Stimulated activated effector memory CD8-positive, alpha-beta T cell treated with anti-CD3 and anti-CD28 coated beads, Interleukin-12 subunit alpha, Interleukin-12 subunit beta, amount 100 ng/mL, for 72 hours (primary cell): ENCODE results near the gene SNAPIN.
A peak's percentile ranks its signal among the peaks of the same experiment; 100 is the strongest.

Source experiments
- ATAC-seq: fragments of 150-1000 bp; cut with Tn5 transposase; 2 replicates; pipeline ENCODE4 v1.10.0; 2021
- DNase-seq, 2 donors: peaks; one replicate each; pipeline ENCODE4 v3.0.0; 2021 to 2022; ENCODE audit warnings: low spot score in 2 of 2
- H3K27ac Mint-ChIP-seq: one replicate; pipeline ENCODE4 v1.8.0; 2022; ENCODE audit warnings: mild to moderate bottlenecking, mixed read lengths
- H3K36me3 Mint-ChIP-seq: one replicate; pipeline ENCODE4 v1.8.0; 2022; ENCODE audit warnings: mild to moderate bottlenecking, mixed read lengths
- H3K4me1 Mint-ChIP-seq: one replicate; pipeline ENCODE4 v1.8.0; 2022; ENCODE audit warnings: mixed read lengths
- H3K4me3 Mint-ChIP-seq: one replicate; pipeline ENCODE4 v1.8.0; 2022; ENCODE audit warnings: mild to moderate bottlenecking, mixed read lengths
- H3K9me3 Mint-ChIP-seq: one replicate; pipeline ENCODE4 v1.8.0; 2022; ENCODE audit warnings: mixed read lengths

Gene SNAPIN

DNA sequence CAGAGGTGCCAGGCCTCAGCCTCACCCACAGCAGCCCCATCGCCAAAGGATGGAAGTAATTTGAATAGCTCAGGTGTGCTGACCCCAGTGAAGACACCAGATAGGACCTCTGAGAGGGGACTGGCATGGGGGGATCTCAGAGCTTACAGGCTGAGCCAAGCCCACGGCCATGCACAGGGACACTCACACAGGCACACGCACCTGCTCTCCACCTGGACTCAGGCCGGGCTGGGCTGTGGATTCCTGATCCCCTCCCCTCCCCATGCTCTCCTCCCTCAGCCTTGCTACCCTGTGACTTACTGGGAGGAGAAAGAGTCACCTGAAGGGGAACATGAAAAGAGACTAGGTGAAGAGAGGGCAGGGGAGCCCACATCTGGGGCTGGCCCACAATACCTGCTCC is 35.0 kb downstream of the SNAPIN start:
- no peak for ATAC-seq
- Mint-ChIP-seq H3K4me1 (no peaks in the 10 kb centered on the region), H3K9me3 (no peaks in the 10 kb centered on the region), H3K36me3 (no peaks in the 10 kb centered on the region), H3K27ac (no peak overlapping the region), H3K4me3 (no peak overlapping the region)
- no peak for DNase-seq

- Mint-ChIP-seq H3K4me1 (no peaks in the 10 kb centered on the region), H3K4me3 (no peak overlapping the region), H3K27ac (no peak overlapping the region), H3K36me3 (no peaks in the 10 kb centered on the region), H3K9me3 (no peaks in the 10 kb centered on the region)
- ATAC-seq (no peak), DNase-seq (no peak)
Measured at GRCh38 chr1:153696741-153697140, 38.2 kb downstream of the SNAPIN start.

GRCh38 chr1:153697191-153698019 is 38.9 kb downstream of the SNAPIN start:
- ATAC-seq (no peak), DNase-seq (no peak)
- Mint-ChIP-seq H3K27ac (peak overlapping the region; percentile 23), H3K36me3 (no peaks in the 10 kb centered on the region), H3K4me3 (no peak overlapping the region), H3K9me3 (no peaks in the 10 kb centered on the region), H3K4me1 (no peaks in the 10 kb centered on the region)

GRCh38 chr1:153698020-153698922 is 39.8 kb downstream of the SNAPIN start:
- Mint-ChIP-seq H3K4me3 (no peak overlapping the region), H3K27ac (peak overlapping the region; percentile 23), H3K9me3 (no peaks in the 10 kb centered on the region), H3K36me3 (no peaks in the 10 kb centered on the region), H3K4me1 (no peaks in the 10 kb centered on the region)
- DNase-seq (no peak), ATAC-seq (no peak)

- Mint-ChIP-seq H3K4me1 (no peaks in the 10 kb centered on the region), H3K27ac (no peak overlapping the region), H3K36me3 (no peaks in the 10 kb centered on the region), H3K4me3 (no peak overlapping the region), H3K9me3 (no peaks in the 10 kb centered on the region)
- DNase-seq = no peak
- ATAC-seq = no peak
Measured at GRCh38 chr1:153698923-153699714, 40.6 kb downstream of the SNAPIN start.

GRCh38 chr1:153699768-153700167 is 41.3 kb downstream of the SNAPIN start:
- ATAC-seq = no peak
- no peak overlapping the region for H3K4me3 Mint-ChIP-seq

DNA sequence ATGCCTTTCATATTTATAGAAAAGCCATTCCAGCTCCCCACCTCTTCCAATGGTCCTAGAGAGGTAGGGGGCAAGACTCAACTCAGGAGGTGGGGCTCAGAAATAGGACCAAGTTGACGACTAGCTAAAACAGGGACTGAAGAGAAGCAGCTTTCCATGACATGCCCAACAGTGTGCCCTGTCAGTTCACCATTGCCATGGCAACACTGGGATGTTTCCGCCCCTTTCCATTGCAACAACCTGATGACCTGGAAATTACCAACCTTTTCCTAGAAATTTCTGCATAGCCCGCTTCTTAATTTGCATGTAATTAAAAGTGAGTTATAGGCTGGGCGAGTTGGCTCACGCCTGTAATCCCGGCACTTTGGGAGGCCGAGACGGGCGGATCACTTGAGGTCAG is 47.0 kb downstream of the SNAPIN start:
- H3K36me3 Mint-ChIP-seq = no peaks in the 10 kb centered on the region
- H3K4me3 Mint-ChIP-seq = no peak overlapping the region
- no peaks in the 10 kb centered on the region for H3K4me1 Mint-ChIP-seq
- ATAC-seq (no peak), DNase-seq (no peak)
- H3K27ac Mint-ChIP-seq = no peak overlapping the region
- no peaks in the 10 kb centered on the region for H3K9me3 Mint-ChIP-seq

More at GRCh38 chr1:153699768-153700167, 41.3 kb downstream of the SNAPIN start:
- DNase-seq = no peak
- Mint-ChIP-seq H3K27ac (no peak overlapping the region), H3K36me3 (no peaks in the 10 kb centered on the region), H3K9me3 (no peaks in the 10 kb centered on the region), H3K4me1 (no peaks in the 10 kb centered on the region)

- Mint-ChIP-seq H3K4me3 (no peak overlapping the region), H3K9me3 (no peaks in the 10 kb centered on the region), H3K4me1 (no peaks in the 10 kb centered on the region), H3K36me3 (no peaks in the 10 kb centered on the region), H3K27ac (no peak overlapping the region)
- ATAC-seq (no peak), DNase-seq (no peak)
Measured at GRCh38 chr1:153711026-153711425, 52.5 kb downstream of the SNAPIN start.
